ENCODE data around the gene CTSW.
"Not testable (repeated sequence)": the region's sequence is repeated elsewhere in the genome, so short reads cannot be mapped to it uniquely, and the experiment has no call there.

The CTSW gene

DNA sequence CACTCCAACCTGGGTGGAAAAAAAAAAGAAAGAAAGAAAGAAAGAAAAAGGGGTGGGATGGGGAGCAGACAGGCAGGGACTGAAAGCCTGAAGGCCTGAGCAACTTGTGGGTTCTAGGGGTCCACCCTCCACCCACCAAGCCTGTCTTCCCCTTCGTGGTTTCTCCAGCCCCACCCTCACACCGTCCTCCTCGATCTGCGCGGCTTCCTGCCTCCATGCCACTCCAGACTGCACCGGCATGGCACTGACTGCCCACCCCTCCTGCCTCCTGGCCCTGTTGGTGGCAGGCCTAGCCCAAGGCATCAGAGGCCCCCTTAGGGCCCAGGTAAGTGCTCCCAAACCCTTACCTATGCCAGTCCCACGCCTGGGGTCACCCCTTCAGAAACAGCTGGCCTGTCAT is at the start of gene CTSW:
Gene CTSW (plus strand): TSS at position 221 of the 400 bp plus-strand sequence. CDS start 18 bp downstream, at position 239.
- DNase-seq (ENCODE audit: low spot score), result no peak

DNA sequence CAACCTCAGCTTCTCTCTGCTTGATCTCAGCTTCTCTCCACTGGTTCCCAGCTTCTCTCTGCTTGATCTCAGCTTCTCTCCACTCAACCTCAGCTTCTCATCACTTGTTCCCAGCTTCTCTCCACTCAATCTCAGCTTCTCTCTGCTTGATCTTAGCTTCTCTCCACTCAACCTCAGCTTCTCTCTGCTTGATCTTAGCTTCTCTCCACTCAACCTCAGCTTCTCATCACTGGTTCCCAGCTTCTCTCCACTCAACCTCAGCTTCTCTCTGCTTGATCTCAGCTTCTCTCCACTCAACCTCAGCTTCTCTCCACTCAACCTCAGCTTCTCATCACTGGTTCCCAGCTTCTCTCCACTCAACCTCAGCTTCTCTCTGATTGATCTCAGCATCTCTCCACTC is 47.4 kb upstream of the CTSW start:
- DNase-seq (ENCODE audit: low spot score), result not testable (repeated sequence)

- DNase-seq (ENCODE audit: low spot score), result peak; percentile 96
Measured at GRCh38 chr11:65833297-65834030, 46.2 kb upstream of the CTSW start, which contains the start of gene SNX32. Gene SNX32 (plus strand): TSS chr11:65833963. CDS start chr11:65834066, 103 bp downstream.

DNA sequence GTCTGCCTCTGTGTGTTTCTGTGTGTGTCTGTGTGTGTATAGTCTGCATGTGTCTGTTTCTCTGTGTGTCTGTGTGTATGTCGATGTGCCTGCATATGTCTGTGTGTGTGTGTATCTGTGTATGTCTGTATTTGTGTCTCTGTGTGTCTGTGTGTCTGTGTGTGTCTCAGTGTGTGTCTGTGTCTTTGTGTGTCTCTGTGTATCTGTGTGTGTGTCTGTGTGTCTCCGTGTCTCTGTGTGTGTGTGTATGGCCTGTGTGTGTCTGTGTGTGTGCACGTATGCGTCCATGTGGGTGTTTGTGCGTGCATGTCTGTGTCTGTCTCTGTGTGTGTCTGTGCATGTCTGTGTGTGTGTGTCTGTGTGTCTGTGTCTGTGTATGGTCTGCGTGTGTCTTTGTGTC is 45.4 kb upstream of the CTSW start:
- no peak for DNase-seq (ENCODE audit: low spot score)

- no peak for DNase-seq (ENCODE audit: low spot score)
Measured at GRCh38 chr11:65842144-65842543, 37.5 kb upstream of the CTSW start.

DNA sequence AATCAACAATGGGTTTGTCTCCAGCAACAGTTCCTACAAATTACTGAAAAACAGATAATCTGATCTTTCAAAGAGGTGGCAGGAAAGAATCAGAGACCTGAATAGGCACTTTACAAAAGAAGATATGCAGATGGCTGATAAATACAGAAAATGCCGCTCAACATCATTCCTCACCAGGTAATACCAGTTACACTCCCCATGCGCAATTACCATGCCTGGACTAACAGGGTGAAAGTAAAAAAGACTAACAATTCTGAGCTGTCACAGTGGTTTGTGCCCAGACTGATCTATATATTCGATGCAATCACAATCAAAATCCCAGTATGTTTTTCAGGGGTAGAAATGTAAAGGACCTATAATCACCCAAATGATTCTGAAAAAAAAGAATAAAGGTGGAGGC is 35.8 kb upstream of the CTSW start:
- no peak for DNase-seq (ENCODE audit: low spot score)

- no peak for DNase-seq (ENCODE audit: low spot score)
Measured at GRCh38 chr11:65844231-65844872, 35.3 kb upstream of the CTSW start.

- DNase-seq (ENCODE audit: low spot score), result no peak
Measured at GRCh38 chr11:65847746-65848145, 31.9 kb upstream of the CTSW start.

DNA sequence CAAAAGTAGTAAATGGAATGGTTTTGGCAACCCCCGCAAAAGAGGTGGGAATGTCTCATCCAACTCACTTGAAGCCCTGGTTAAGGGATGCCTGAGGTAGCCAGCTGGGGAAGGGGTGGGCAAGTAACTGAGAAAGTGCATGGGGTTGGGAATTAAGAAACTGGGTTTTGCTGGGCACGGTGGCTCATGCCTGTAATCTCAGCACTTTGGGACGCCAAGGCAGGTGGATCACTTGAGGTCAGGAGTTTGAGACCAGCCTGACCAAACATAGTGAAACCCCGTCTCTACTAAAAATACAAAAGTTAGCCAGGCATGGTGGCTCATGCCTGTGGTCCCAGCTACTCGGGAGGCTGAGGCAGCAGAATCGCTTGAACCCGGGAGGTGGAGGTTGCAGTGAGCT is 30.9 kb upstream of the CTSW start:
- not testable (repeated sequence) for DNase-seq (ENCODE audit: low spot score)

DNA sequence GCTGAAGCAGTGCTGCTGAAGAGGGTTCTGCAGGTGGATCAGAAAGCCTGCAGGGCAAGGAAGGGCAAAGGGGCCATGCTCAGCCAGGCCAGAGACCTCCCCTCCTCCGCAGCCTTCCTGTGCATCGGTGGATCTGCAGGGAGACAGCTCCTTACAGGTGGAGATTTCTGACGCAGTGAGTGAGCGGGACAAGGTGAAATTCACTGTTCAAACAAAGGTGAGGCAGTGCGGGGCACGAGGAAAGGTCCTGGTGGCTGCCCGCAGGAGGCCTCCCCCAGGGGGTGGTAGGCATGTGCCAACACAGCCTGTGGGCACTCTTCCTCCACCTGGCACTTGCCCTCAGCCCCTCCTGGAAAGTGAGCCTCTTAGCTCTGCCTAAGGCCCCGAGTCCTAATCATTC is 30.3 kb upstream of the CTSW start:
- no peak for DNase-seq (ENCODE audit: low spot score)

DNA sequence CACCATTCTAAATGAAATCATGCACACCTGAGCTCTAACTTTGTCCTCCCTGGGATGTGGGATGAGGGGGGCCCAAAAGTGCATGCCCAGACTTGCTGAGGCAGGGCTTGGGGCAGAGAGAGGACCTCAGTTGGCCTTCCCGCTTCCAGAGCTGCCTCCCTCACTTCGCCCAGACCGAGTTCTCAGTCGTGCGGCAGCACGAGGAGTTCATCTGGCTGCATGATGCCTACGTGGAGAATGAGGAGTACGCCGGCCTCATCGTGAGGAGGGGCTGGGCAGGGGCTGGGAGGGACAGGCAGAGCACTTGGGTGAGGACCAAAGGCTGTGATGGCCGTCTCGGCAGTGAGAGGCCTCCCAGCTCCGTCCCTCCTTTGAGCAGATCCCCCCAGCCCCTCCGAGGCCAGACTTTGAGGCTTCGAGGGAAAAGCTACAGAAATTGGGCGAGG is 29.8 kb upstream of the CTSW start:
- DNase-seq (ENCODE audit: low spot score), result no peak

- DNase-seq (ENCODE audit: low spot score), result no peak
Measured at GRCh38 chr11:65850217-65851082, 29.2 kb upstream of the CTSW start.

- DNase-seq (ENCODE audit: low spot score), result no peak
Measured at GRCh38 chr11:65851083-65851579, 28.5 kb upstream of the CTSW start.

GRCh38 chr11:65851811-65852507 is 27.7 kb upstream of the CTSW start:
- no peak for DNase-seq (ENCODE audit: low spot score)

DNA sequence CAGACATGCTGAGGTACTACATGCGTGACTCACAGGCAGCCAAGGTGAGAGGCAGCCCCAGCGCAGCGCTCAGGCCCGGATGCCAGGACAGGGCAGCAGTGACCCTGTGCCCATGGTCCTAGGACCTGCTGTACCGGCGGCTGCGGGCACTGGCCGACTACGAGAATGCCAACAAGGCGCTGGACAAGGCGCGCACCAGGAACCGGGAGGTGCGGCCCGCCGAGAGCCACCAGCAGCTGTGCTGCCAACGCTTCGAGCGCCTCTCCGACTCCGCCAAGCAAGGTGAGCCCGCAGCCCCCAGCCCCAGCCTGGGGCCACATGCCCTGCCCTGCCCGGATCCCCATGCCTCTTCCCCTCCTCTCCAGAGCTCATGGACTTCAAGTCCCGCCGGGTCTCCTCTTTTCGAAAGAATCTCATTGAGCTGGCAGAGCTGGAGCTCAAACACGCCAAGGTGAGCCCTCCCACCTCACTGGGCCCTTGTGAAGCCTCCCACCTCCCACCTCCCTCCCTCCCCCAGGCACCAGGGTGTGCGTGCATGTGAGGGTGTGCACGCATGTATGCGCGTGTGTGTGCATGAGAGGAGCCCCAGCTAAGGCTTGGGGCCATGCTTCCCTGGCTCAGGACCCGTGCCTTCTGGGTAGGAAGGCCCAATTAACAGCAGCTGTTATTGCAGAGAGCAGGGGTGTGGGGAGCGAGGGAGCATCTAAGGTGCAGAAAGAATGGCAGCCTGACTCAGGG is 27.0 kb upstream of the CTSW start:
- no peak for DNase-seq (ENCODE audit: low spot score)

DNA sequence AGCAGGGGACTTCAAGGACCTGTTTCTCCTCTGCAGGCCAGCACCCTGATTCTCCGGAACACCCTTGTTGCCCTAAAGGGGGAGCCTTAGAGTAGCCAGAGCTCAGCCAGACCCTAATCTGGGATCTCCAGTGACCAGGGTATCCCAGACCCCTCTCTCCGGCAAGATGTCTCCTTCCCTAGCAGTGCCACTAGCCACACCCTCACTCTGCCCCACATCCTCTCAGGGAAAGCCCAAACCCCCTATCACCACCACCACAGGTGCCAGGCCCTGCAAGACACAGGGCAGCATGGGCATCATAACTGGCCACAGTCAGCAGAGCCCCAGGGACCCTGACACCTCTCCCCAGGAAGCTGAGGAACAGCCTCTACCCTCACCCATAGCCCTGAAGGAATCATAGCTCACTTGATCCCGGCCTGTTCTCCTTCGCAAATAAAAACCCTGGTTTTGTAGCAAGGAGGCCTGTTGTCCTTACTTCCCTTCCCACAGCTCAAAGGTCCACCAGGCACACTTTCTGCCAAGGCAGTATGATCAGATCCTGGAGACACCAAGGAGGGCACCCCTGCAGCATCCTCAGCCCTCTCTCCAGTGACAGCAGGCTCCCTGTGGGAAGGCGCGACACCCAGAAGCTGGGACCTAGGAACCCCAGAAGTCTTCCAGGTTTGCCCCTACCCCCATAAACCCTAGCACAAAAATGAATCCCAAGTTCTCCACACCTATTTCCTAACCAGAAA is 26.2 kb upstream of the CTSW start:
- DNase-seq (ENCODE audit: low spot score), result no peak

DNA sequence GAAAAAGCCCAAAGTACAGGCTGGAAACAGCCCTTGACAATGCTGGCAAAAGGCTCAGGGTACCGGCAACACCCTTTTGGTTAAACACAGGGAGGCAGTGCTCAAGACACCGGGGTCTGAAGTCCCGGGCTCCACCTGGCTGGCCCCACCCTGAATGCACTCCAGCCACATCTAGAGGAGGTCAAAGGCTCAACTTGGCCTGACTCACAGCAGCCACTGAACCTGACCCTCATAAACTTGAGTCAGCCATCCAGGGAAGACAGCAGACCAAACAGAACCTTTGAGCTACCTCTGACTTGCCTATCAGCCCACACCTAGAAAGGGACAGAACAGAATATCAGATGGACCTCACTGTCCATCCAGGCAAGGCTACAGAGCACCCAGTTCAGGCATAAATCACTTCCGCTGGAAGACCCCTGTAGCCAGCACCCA is 25.5 kb upstream of the CTSW start:
- no peak for DNase-seq (ENCODE audit: low spot score)

- no peak for DNase-seq (ENCODE audit: low spot score)
Measured at GRCh38 chr11:65854852-65855837, 24.5 kb upstream of the CTSW start.

DNA sequence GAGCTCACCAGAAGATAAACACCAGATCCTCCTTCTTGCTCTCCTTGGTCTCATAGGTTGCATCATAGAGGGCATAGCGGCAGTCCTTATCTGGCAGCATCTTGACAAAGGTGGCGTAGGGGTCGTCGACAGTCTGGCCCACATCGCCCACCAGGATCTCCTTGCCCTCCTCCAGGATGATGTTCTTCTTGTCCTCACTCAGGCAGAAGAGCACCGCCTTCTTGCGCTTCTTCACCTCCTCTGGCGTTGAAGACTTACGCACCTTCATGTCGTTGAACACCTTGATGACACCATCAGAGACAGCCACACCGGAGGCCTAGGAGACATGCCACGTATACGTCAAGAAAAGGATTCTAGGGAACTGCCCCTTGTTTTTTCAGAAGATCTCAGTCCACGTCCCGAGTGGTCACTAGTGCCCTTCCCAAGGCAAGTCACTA is 23.7 kb upstream of the CTSW start:
- DNase-seq (ENCODE audit: low spot score), result no peak
